Caco-2 (cell line): Measurements from ENCODE around the gene GARIN1A. TPM values are rescaled to one million over a fixed set of nuclear protein-coding genes. Genes with fewer than 3 reads are reported as not detected.
A peak's percentile ranks its signal among the peaks of the same experiment; 100 is the strongest.
"Not testable (repeated sequence)": the region's sequence is repeated elsewhere in the genome, so short reads cannot be mapped to it uniquely, and the experiment has no call there.

Source experiments
- BruUV-seq: library from RNA; stranded (reverse); fragments of 400-500 nt; replicated peaks from 2 replicates; lab custom pipeline; 2021; lab: Mats Ljungman, UMichigan
- CTCF ChIA-PET: fragments of 300-600 bp; sonication (Branson Sonifier 250); formaldehyde crosslinking; loops from one replicate; lab custom pipeline; 2022; ENCODE audit warnings: antibody characterized with exemption; lab: Charles Lee
- POLR2A ChIA-PET: fragments of 300-600 bp; sonication (Branson Sonifier 250); formaldehyde crosslinking; loops from one replicate; lab custom pipeline; 2022; ENCODE audit warnings: antibody characterized with exemption; lab: Charles Lee
- DNase-seq, 2 experiments: peaks; one replicate each; pipeline versions ENCODE4 v3.0.0 to v3.0.0-alpha.2; 2020 to 2022
- H3K27me3 ChIP-seq: replicated peaks from 2 replicates; pipeline ENCODE4 v1.6.0; 2011; ENCODE audit warnings: low read length; ENCODE audit not compliant: control insufficient read depth, insufficient read depth
- H3K36me3 ChIP-seq: 2 replicates; pipeline ENCODE4 v1.5.1; 2011; ENCODE audit warnings: low read length; ENCODE audit not compliant: control insufficient read depth, insufficient read depth
- H3K4me1 ChIP-seq: fragments of 250-450 bp; sonication (Bioruptor Pico); 2 replicates; pipeline ENCODE4 v1.5.1; 2020; ENCODE audit warnings: mild to moderate bottlenecking
- H3K4me3 ChIP-seq: 2 replicates; pipeline ENCODE4 v1.5.1; 2011; ENCODE audit warnings: low read depth, mild to moderate bottlenecking, control low read depth, low read length
- H3K9me3 ChIP-seq: fragments of 250-450 bp; sonication (Bioruptor Pico); 2 replicates; pipeline ENCODE4 v1.5.1; 2020; ENCODE audit warnings: mild to moderate bottlenecking, moderate library complexity
- H3K27ac Mint-ChIP-seq: one replicate; pipeline ENCODE4 v1.8.0; 2022; ENCODE audit warnings: mixed read lengths; ENCODE audit not compliant: unreplicated experiment
- H3K27me3 Mint-ChIP-seq: one replicate; pipeline ENCODE4 v1.8.0; 2022; ENCODE audit warnings: mixed read lengths; ENCODE audit not compliant: insufficient read depth, unreplicated experiment
- H3K36me3 Mint-ChIP-seq: one replicate; pipeline ENCODE4 v1.8.0; 2022; ENCODE audit warnings: mild to moderate bottlenecking, mixed read lengths; ENCODE audit not compliant: insufficient read depth, unreplicated experiment
- H3K4me1 Mint-ChIP-seq: one replicate; pipeline ENCODE4 v1.8.0; 2022; ENCODE audit warnings: low read depth, mixed read lengths; ENCODE audit not compliant: unreplicated experiment
- H3K4me3 Mint-ChIP-seq: one replicate; pipeline ENCODE4 v1.8.0; 2022; ENCODE audit warnings: mild to moderate bottlenecking, moderate library complexity, mixed read lengths; ENCODE audit not compliant: unreplicated experiment
- H3K9me3 Mint-ChIP-seq: one replicate; pipeline ENCODE4 v1.8.0; 2022; ENCODE audit warnings: mixed read lengths; ENCODE audit not compliant: unreplicated experiment
- intact Hi-C: fragments of 100-400 bp; cut with micrococcal nuclease; formaldehyde crosslinking; loops from one replicate; pipeline ENCODE4 v1.10.0; 2022; ENCODE audit not compliant: unreplicated experiment
- total RNA-seq: library from RNA; stranded (reverse); gene quantifications from 2 replicates; pipeline ENCODE4 v1.2.3, GENCODE V29; 2022
- TF ChIP-seq, protein P1 (sequence below), 2 experiments: fragments of 200-600 bp in 1 of 2; IDR thresholded peaks; 1 replicate in 1 of 2; 2 replicates in 1 of 2; pipeline versions ENCODE4 v1.5.1 to v1.8.0; 2011 to 2022; ENCODE audit warnings: antibody characterized with exemption in 1 of 2, control low read depth in 1 of 2, inconsistent platforms in 1 of 2, low read depth in 1 of 2, low read length in 1 of 2, mild to moderate bottlenecking in 1 of 2, moderate library complexity in 1 of 2; ENCODE audit not compliant: insufficient read depth in 1 of 2, severe bottlenecking in 1 of 2, unreplicated experiment in 1 of 2

GARIN1A gene
- total RNA-seq, 1 experiment from 2014 or later = 0.48 TPM

DNA sequence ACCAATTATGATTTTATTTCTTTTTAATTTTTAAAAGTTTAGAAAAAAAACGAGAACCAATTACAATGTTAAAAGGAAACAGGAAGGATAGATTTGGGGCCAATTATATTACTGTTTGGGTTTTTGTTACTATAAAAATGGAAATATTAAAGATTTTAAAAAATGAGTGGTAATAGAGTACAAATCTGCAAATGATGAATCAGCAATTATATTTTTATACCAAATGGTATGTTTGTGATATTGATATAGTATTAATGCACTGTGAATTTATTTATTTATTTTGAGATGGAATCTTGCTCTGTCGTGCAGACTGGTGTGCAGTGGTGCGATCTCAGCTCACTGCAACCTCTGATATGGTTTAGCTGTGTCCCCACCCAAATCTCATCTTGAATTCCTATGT, 11.5 kb upstream of the GARIN1A start:
- BruUV-seq = TSS peak; percentile 11
- CTCF ChIA-PET = no interaction called here
- intact Hi-C loops = loop anchor here (10.0 kb wide), 1 partner anchor 186 kb away; the partner anchor contains the start of gene METTL2B
- Histone ChIP-seq H3K9me3 (peaks cover 12% of the 10 kb centered on the region), H3K27me3 (no peaks in the 10 kb centered on the region), H3K4me1 (no peaks in the 10 kb centered on the region), H3K36me3 (no peaks in the 10 kb centered on the region), H3K4me3 (no peak overlapping the region)
- peaks cover 39% of the 10 kb centered on the region for H3K36me3 Mint-ChIP-seq
- TF ChIP-seq, protein P1, sequence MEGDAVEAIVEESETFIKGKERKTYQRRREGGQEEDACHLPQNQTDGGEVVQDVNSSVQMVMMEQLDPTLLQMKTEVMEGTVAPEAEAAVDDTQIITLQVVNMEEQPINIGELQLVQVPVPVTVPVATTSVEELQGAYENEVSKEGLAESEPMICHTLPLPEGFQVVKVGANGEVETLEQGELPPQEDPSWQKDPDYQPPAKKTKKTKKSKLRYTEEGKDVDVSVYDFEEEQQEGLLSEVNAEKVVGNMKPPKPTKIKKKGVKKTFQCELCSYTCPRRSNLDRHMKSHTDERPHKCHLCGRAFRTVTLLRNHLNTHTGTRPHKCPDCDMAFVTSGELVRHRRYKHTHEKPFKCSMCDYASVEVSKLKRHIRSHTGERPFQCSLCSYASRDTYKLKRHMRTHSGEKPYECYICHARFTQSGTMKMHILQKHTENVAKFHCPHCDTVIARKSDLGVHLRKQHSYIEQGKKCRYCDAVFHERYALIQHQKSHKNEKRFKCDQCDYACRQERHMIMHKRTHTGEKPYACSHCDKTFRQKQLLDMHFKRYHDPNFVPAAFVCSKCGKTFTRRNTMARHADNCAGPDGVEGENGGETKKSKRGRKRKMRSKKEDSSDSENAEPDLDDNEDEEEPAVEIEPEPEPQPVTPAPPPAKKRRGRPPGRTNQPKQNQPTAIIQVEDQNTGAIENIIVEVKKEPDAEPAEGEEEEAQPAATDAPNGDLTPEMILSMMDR (IDR thresholded peaks at IDR 0.05; ENCODE audit: insufficient read depth in 1 of 2, low read depth in 1 of 2, low read length in 1 of 2, severe bottlenecking in 1 of 2, unreplicated experiment in 1 of 2) = no peak
- H3K27ac Mint-ChIP-seq = no peak overlapping the region
- no peak for DNase-seq
- H3K4me3 Mint-ChIP-seq = no peak overlapping the region
- POLR2A ChIA-PET = no interaction called here
- no peaks in the 10 kb centered on the region for H3K4me1 Mint-ChIP-seq
- H3K9me3 Mint-ChIP-seq = peaks cover 13% of the 10 kb centered on the region
- no peaks in the 10 kb centered on the region for H3K27me3 Mint-ChIP-seq

- POLR2A ChIA-PET = no interaction called here
- intact Hi-C loops = loop anchor here (10.0 kb wide), 1 partner anchor 187 kb away; the partner anchor contains the start of gene METTL2B
- TF ChIP-seq, protein P1 (IDR thresholded peaks at IDR 0.05; ENCODE audit: insufficient read depth in 1 of 2, low read depth in 1 of 2, low read length in 1 of 2, severe bottlenecking in 1 of 2, unreplicated experiment in 1 of 2) = no peak
- Mint-ChIP-seq H3K27me3 (no peaks in the 10 kb centered on the region), H3K4me1 (no peaks in the 10 kb centered on the region), H3K4me3 (no peak overlapping the region), H3K27ac (no peak overlapping the region), H3K36me3 (peaks cover 39% of the 10 kb centered on the region), H3K9me3 (peaks cover 13% of the 10 kb centered on the region)
- CTCF ChIA-PET = no interaction called here
- no TSS peak for BruUV-seq
- Histone ChIP-seq H3K36me3 (no peaks in the 10 kb centered on the region), H3K9me3 (peaks cover 12% of the 10 kb centered on the region), H3K27me3 (no peaks in the 10 kb centered on the region), H3K4me1 (no peaks in the 10 kb centered on the region), H3K4me3 (no peak overlapping the region)
- DNase-seq = no peak
These were observed 10.6 kb upstream of the GARIN1A start for GRCh38 chr7:128661446-128661845.

- intact Hi-C loops = loop anchor here (10.0 kb wide), 1 partner anchor 187 kb away; the partner anchor contains the start of gene METTL2B
These were observed 10.0 kb upstream of the GARIN1A start for GRCh38 chr7:128662091-128662490.

DNA sequence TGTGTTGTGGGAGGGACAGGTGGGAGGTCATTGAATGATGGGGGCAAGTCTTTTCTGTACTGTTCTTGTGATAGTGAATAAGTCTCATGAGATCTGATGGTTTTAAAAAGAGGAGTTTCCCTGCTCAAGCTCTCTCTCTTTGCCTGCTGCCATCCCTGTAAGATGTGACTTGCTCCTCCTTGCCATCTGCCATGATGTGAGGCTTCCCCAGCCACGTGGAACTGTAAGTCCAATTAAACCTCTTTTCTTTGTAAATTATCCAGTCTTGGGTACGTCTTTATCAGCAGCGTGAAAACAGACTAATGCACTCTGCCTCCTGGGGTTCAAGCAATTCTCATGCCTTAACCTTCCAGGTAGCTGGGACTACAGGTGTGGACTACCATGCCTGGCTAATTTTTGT, 8.9 kb upstream of the GARIN1A start:
- H3K36me3 ChIP-seq, BruUV-seq, DNase-seq, H3K27me3 Mint-ChIP-seq, H3K4me3 ChIP-seq, H3K27ac Mint-ChIP-seq, H3K27me3 ChIP-seq, POLR2A ChIA-PET, H3K4me3 Mint-ChIP-seq, H3K4me1 Mint-ChIP-seq, H3K4me1 ChIP-seq: not testable (repeated sequence)
- H3K36me3 Mint-ChIP-seq = peaks cover 37% of the 10 kb centered on the region
- CTCF ChIA-PET = interaction anchor here (0.6 kb wide), 1 partner anchor 254 kb away, joined by 7 read pairs; the partner anchor contains the start of gene IMPDH1
- H3K9me3 ChIP-seq = peaks cover 12% of the 10 kb centered on the region
- intact Hi-C loops = loop anchor here (10.0 kb wide), 1 partner anchor 188 kb away; the partner anchor contains the start of gene METTL2B
- H3K9me3 Mint-ChIP-seq = peaks cover 13% of the 10 kb centered on the region

More at GRCh38 chr7:128662091-128662490, 10.0 kb upstream of the GARIN1A start:
- Mint-ChIP-seq H3K9me3 (peaks cover 13% of the 10 kb centered on the region), H3K27me3 (no peaks in the 10 kb centered on the region), H3K4me1 (no peaks in the 10 kb centered on the region), H3K27ac (no peak overlapping the region), H3K4me3 (no peak overlapping the region), H3K36me3 (peaks cover 39% of the 10 kb centered on the region)
- no peak for DNase-seq
- CTCF ChIA-PET = no interaction called here
- Histone ChIP-seq H3K27me3 (no peaks in the 10 kb centered on the region), H3K9me3 (peaks cover 12% of the 10 kb centered on the region), H3K4me1 (no peaks in the 10 kb centered on the region), H3K36me3 (no peaks in the 10 kb centered on the region), H3K4me3 (no peak overlapping the region)
- TF ChIP-seq, protein P1 (IDR thresholded peaks at IDR 0.05; ENCODE audit: insufficient read depth in 1 of 2, low read depth in 1 of 2, low read length in 1 of 2, severe bottlenecking in 1 of 2, unreplicated experiment in 1 of 2) = no peak
- no TSS peak for BruUV-seq
- POLR2A ChIA-PET = no interaction called here
